Measurements from ENCODE around the gene PKD2.

GRCh38 chr4:88058295-88058694, 50.9 kb downstream of the PKD2 start:
- TF ChIP-seq CTCF (IDR thresholded peaks at IDR 0.05) = no peak
- no peak for TF ChIP-seq EZH2 (IDR thresholded peaks at IDR 0.05)

Measured in neural progenitor cell (in vitro differentiated cells).